Astrocyte of the cerebellum (primary cell): ENCODE results near the gene HK2.
"Not testable (repeated sequence)": the region's sequence is repeated elsewhere in the genome, so short reads cannot be mapped to it uniquely, and the experiment has no call there.

Experiments
- DNase-seq: peaks from one replicate; pipeline ENCODE4 v3.0.0-alpha.2; 2011; ENCODE audit warnings: low read depth
- H3K4me3 ChIP-seq: 2 replicates; pipeline ENCODE4 v1.5.1; 2011; ENCODE audit warnings: mild to moderate bottlenecking, low read depth, low read length, moderate library complexity
- in situ Hi-C: cut with HindIII; loops from 2 replicates; pipeline ENCODE4 v1.10.0; 2017; ENCODE audit warnings: low sequenced_read_pairs
- TF ChIP-seq, protein P1 (sequence below): IDR thresholded peaks from 2 replicates; pipeline ENCODE4 v1.5.1; 2012; ENCODE audit warnings: low read length, low read depth, moderate library complexity, mild to moderate bottlenecking; ENCODE audit errors: missing control alignments

Gene HK2

DNA sequence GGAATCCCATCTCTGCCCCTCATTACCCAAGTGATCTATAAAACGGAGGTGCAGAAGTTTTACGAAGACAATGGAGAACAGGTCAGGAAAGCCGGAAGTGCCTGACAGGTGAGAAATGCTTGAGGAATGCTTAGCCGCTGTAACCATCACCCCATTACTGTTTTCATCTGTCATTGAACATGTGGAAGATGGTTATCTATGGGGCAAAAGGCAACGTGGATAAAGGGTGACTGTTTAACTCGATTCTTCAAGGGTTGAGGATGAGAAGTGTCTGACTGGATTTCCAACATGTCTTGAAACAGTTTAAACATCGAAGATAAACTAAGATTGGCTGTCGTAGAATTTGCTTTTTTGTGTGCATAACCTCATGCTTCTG lies 17.3 kb downstream of the HK2 start:
- H3K4me3 ChIP-seq = no peak overlapping the region
- DNase-seq = no peak
- in situ Hi-C loops = no loop called here

DNA sequence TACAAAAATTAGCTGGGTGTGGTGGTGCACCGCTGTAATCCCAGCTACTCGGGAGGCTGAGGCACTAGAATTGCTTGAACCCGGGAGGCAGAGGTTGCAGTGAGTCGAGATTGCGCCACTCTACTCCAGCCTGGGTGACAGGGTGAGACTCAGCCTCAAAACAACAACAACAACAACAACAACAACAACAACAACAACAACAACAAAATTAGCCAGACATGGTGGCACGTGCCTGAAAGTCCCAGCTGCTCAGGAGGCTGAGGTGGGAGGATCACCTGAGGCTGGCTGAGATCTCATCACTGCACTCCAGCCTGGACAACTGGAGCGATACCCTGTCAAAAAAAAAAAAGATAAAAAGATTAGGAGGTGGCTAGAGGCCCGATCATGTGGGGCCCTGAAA lies 19.4 kb downstream of the HK2 start:
- H3K4me3 ChIP-seq, DNase-seq, in situ Hi-C loops: not testable (repeated sequence)

More for the DNA sequence above, 17.3 kb downstream of the HK2 start:
- TF ChIP-seq, protein P1, sequence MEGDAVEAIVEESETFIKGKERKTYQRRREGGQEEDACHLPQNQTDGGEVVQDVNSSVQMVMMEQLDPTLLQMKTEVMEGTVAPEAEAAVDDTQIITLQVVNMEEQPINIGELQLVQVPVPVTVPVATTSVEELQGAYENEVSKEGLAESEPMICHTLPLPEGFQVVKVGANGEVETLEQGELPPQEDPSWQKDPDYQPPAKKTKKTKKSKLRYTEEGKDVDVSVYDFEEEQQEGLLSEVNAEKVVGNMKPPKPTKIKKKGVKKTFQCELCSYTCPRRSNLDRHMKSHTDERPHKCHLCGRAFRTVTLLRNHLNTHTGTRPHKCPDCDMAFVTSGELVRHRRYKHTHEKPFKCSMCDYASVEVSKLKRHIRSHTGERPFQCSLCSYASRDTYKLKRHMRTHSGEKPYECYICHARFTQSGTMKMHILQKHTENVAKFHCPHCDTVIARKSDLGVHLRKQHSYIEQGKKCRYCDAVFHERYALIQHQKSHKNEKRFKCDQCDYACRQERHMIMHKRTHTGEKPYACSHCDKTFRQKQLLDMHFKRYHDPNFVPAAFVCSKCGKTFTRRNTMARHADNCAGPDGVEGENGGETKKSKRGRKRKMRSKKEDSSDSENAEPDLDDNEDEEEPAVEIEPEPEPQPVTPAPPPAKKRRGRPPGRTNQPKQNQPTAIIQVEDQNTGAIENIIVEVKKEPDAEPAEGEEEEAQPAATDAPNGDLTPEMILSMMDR = no peak

DNA sequence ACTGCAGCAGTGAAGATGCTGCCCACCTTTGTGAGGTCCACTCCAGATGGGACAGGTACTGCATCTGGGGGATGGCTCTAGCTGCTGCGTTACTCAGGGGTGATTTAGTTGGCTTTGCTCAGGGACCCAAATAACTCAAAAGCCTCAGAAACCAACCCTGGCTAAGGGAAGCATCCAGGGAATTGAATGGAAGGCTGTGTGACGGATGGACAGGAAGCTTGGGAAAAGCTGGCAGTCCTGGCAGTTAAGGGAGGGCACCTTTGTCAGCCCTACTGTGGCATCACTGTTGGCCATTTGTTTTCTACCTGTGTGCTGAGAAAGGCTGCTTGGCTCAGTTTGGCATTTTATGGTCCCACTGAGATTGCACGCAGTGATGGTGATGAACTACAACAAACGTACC lies 20.5 kb downstream of the HK2 start:
- in situ Hi-C loops = no loop called here
- DNase-seq = no peak
- no peak overlapping the region for H3K4me3 ChIP-seq
- TF ChIP-seq, protein P1 = no peak

DNA sequence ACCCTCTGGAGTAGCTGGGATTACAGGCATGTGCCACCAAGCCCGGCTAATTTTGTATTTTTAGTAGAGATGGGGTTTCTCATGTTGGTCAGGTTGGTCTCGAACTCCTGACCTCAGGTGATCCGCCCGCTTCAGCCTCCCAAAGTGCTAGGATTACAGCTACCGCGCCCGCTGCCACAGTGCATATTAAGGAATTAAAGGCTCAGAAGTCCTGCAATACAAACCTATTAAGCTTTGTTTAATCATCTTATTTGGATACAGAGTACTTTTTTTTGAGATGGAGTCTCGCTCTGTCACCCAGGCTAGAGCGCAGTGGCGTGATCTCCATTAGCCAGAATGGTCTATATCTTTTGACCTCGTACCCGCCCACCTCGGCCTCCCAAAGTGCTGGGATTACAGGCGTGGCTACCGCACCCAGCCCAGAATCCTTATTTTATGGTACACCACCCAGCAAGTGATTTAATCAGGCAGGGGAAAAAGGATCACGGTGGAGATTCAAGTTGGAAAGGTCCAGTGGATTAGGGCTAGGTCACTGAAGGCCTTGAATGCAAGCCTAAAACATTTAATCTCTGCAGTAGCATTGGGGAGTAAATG lies 21.3 kb downstream of the HK2 start:
- in situ Hi-C loops = loop anchor here (5.0 kb wide), 1 partner anchor 163 kb away; no protein-coding TSS in a partner anchor
- H3K4me3 ChIP-seq, DNase-seq: not testable (repeated sequence)

DNA sequence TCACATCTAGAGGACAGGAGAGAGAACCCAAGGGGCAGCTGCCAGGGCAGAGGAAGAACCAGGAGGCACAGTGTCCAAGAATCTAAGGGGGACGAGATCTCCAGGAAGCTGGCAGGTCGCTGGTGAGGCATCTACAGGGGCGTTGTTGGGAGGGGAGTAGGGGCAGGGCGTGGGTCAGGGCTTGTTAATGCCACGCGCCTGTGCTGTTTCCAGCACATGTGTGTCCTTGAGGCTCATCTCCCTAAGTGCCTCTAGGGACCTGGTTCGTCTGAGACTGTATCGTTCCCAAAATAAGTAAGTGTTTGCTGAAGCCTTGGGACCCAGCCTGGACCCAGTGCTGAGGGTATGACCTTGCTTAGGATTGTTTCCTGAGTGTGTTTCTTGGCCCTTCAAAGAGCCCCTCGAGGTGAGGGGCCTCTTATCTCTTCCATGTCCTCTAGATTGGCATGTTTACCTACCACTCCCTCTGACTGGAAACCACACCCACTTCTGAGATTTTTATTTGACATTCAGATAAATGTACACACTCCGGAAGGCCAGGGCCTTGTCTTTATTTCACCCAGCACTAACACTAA lies 22.2 kb downstream of the HK2 start:
- TF ChIP-seq, protein P1 = no peak
- in situ Hi-C loops = loop anchor here (5.0 kb wide), 1 partner anchor 164 kb away; no protein-coding TSS in a partner anchor

DNA sequence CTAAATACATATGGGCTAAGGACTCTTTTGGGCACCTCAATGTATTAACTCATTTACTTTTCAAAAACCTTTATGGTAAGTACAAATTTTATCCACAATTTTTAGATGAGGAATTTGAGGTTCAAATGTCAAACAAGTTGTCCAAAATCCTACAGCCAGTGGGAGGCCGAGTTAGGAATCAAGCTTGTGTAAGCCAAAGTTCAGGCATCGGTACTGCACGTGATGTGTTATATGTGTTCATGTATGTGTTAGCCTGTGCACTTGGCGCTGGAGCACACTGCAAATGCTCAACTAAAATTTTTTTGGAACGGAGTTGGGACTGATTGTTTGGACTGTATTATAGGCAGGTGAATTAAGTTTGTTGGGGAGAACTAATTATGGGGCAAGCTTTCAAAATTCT lies 22.7 kb downstream of the HK2 start:
- no peak overlapping the region for H3K4me3 ChIP-seq
- TF ChIP-seq, protein P1 = no peak
- in situ Hi-C loops = loop anchor here (5.0 kb wide), 1 partner anchor 164 kb away; no protein-coding TSS in a partner anchor
- no peak for DNase-seq

More for the DNA sequence above, 22.2 kb downstream of the HK2 start:
- H3K4me3 ChIP-seq = no peak overlapping the region
- DNase-seq = no peak

DNA sequence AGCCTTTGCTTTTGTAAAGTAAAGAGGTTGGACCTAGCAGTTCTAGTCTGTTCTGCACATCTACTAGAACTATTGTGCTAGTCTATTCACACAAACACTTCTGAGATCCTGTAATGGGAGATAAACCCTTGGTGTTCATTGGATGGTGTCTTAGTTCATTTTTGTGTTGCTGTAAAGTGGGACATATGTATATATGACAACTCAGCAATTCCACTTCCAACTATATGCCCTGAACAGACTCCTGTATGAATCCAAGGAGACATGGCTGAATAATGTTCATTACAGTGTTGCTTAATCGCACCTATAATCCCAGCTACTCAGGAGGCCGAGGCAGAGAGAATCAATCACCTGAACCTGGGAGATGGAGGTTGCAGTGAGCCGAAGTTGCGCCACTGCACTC lies 23.3 kb downstream of the HK2 start:
- in situ Hi-C loops = loop anchor here (5.0 kb wide), 1 partner anchor 165 kb away; no protein-coding TSS in a partner anchor
- TF ChIP-seq, protein P1 = no peak
- no peak for DNase-seq
- no peak overlapping the region for H3K4me3 ChIP-seq

DNA sequence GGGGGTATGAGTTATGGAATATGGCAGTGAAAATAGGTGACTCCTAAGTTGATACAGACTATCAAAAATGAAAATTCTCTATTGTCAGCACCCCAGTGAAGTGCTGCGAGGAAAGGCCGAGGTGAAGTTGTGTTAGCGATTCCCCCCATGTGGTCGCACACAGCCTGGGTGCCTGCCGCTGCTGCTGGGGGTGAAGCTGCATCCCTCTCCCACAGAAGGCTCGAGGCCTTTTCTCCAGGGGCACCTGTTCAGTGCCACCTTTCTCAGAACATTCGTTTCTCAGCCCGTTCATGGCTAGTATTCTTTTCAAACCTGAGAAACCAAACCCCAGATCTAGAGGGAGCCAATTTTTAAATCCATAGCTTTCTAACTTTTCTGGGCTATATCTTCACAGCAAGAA lies 23.8 kb downstream of the HK2 start:
- in situ Hi-C loops = loop anchor here (5.0 kb wide), 1 partner anchor 165 kb away; no protein-coding TSS in a partner anchor
- H3K4me3 ChIP-seq = no peak overlapping the region
- TF ChIP-seq, protein P1 = no peak
- no peak for DNase-seq
